ENCODE data around the gene GDF11.
A peak's percentile ranks its signal among the peaks of the same experiment; 100 is the strongest.

Gene GDF11

DNA sequence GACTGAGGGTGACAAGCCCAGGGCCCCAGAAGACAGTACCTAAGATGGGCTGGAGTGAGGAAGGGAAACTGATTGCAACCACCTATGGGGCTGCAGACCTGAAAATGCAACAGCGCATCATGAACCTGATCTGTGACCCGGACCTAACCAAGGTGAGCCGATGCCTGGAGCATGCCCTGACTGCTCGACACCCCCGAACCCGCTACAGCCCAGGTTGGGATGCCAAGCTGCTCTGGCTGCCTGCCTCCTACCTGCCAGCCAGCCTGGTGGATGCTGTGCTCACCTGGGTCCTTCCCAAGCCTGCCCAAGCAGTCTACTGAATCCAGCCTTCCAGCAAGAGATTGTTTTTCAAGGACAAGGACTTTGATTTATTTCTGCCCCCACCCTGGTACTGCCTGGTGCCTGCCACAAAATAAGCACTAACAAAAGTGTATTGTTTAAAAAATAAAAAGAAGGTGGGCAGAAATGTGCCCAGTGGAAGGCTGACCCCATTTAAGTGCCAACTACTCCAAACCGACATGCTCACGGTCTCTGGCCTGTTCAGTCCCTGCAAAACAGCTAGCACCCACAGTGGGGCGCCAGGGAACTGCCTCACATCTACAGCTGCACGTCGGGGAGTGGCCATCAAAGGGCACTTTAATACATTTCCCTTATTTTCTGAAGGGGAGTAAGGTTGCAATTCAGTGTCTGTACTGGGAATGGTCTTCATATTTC, 18.5 kb upstream of the GDF11 start:
- Histone ChIP-seq H3K4me1 (ENCODE audit: control insufficient read depth, insufficient read depth, low read length) (peaks cover 12% of the 10 kb centered on the region), H3K4me3 (ENCODE audit: insufficient read depth, low read depth, low read length) (no peak overlapping the region), H3K27ac (ENCODE audit: insufficient read depth, low read depth, low read length, poor library complexity, severe bottlenecking) (no peak overlapping the region), H3K9me3 (ENCODE audit: control insufficient read depth, low read length) (no peaks in the 10 kb centered on the region), H3K36me3 (ENCODE audit: control insufficient read depth, insufficient read depth, low read length) (peaks cover 11% of the 10 kb centered on the region), H3K27me3 (ENCODE audit: control insufficient read depth, insufficient read depth, low read length, poor library complexity, severe bottlenecking) (no peaks in the 10 kb centered on the region)
- WGBS, 2 experiments = 66 to 72% methylated on average over 11 of the region's 11 CpGs

DNA sequence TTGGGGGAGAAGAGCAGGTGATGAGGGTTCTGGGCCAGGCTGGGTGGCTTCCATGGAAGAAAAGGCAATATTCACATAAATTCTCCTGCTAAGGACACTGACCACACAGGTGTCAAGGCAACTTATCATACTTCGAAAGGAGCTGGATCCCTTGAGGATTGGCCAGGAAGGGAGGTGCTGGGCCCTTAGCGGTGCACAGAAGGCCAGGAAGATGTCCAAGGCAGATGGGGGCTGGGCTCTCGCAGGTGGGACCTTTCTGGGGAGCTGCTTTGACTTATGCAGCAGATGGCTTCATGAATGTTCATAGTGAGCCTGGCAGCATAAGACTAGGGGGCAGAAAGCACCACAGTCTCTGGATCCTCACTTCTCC, 18.0 kb upstream of the GDF11 start:
- H3K4me3 ChIP-seq (ENCODE audit: insufficient read depth, low read depth, low read length) = no peak overlapping the region
- 84 to 89% methylated on average over 3 of the region's 3 CpGs for WGBS, 2 experiments

GRCh38 chr12:55725556-55725955, 17.4 kb upstream of the GDF11 start:
- Histone ChIP-seq H3K4me3 (ENCODE audit: insufficient read depth, low read depth, low read length) (no peak overlapping the region), H3K27me3 (ENCODE audit: control insufficient read depth, insufficient read depth, low read length, poor library complexity, severe bottlenecking) (no peaks in the 10 kb centered on the region), H3K36me3 (ENCODE audit: control insufficient read depth, insufficient read depth, low read length) (peaks cover 11% of the 10 kb centered on the region), H3K9me3 (ENCODE audit: control insufficient read depth, low read length) (no peaks in the 10 kb centered on the region), H3K27ac (ENCODE audit: insufficient read depth, low read depth, low read length, poor library complexity, severe bottlenecking) (no peak overlapping the region), H3K4me1 (ENCODE audit: control insufficient read depth, insufficient read depth, low read length) (peaks cover 14% of the 10 kb centered on the region)
- WGBS, 2 experiments = 74 to 92% methylated on average over 1 to 3 of the region's 3 CpGs

More for the DNA sequence above, 18.0 kb upstream of the GDF11 start:
- no peaks in the 10 kb centered on the region for H3K9me3 ChIP-seq (ENCODE audit: control insufficient read depth, low read length)
- no peak overlapping the region for H3K27ac ChIP-seq (ENCODE audit: insufficient read depth, low read depth, low read length, poor library complexity, severe bottlenecking)
- peaks cover 8% of the 10 kb centered on the region for H3K4me1 ChIP-seq (ENCODE audit: control insufficient read depth, insufficient read depth, low read length)
- no peaks in the 10 kb centered on the region for H3K27me3 ChIP-seq (ENCODE audit: control insufficient read depth, insufficient read depth, low read length, poor library complexity, severe bottlenecking)
- H3K36me3 ChIP-seq (ENCODE audit: control insufficient read depth, insufficient read depth, low read length) = peaks cover 11% of the 10 kb centered on the region

GRCh38 chr12:55726971-55727370, 16.0 kb upstream of the GDF11 start:
- Histone ChIP-seq H3K4me1 (ENCODE audit: control insufficient read depth, insufficient read depth, low read length) (peaks cover 14% of the 10 kb centered on the region), H3K9me3 (ENCODE audit: control insufficient read depth, low read length) (no peaks in the 10 kb centered on the region), H3K27me3 (ENCODE audit: control insufficient read depth, insufficient read depth, low read length, poor library complexity, severe bottlenecking) (no peaks in the 10 kb centered on the region), H3K36me3 (ENCODE audit: control insufficient read depth, insufficient read depth, low read length) (peaks cover 11% of the 10 kb centered on the region), H3K4me3 (ENCODE audit: insufficient read depth, low read depth, low read length) (peak overlapping the region; percentile 64), H3K27ac (ENCODE audit: insufficient read depth, low read depth, low read length, poor library complexity, severe bottlenecking) (no peak overlapping the region)
- whole genome bisulfite sequencing, 2 experiments = 71 to 72% methylated on average over 10 of the region's 10 CpGs

GRCh38 chr12:55727643-55728185, 15.2 kb upstream of the GDF11 start:
- Histone ChIP-seq H3K4me3 (ENCODE audit: insufficient read depth, low read depth, low read length) (peak overlapping the region; percentile 64), H3K27ac (ENCODE audit: insufficient read depth, low read depth, low read length, poor library complexity, severe bottlenecking) (no peak overlapping the region), H3K9me3 (ENCODE audit: control insufficient read depth, low read length) (no peaks in the 10 kb centered on the region), H3K4me1 (ENCODE audit: control insufficient read depth, insufficient read depth, low read length) (peaks cover 14% of the 10 kb centered on the region), H3K36me3 (ENCODE audit: control insufficient read depth, insufficient read depth, low read length) (peaks cover 11% of the 10 kb centered on the region), H3K27me3 (ENCODE audit: control insufficient read depth, insufficient read depth, low read length, poor library complexity, severe bottlenecking) (no peaks in the 10 kb centered on the region)
- 13 to 14% methylated on average over 9 of the region's 9 CpGs for WGBS, 2 experiments

DNA sequence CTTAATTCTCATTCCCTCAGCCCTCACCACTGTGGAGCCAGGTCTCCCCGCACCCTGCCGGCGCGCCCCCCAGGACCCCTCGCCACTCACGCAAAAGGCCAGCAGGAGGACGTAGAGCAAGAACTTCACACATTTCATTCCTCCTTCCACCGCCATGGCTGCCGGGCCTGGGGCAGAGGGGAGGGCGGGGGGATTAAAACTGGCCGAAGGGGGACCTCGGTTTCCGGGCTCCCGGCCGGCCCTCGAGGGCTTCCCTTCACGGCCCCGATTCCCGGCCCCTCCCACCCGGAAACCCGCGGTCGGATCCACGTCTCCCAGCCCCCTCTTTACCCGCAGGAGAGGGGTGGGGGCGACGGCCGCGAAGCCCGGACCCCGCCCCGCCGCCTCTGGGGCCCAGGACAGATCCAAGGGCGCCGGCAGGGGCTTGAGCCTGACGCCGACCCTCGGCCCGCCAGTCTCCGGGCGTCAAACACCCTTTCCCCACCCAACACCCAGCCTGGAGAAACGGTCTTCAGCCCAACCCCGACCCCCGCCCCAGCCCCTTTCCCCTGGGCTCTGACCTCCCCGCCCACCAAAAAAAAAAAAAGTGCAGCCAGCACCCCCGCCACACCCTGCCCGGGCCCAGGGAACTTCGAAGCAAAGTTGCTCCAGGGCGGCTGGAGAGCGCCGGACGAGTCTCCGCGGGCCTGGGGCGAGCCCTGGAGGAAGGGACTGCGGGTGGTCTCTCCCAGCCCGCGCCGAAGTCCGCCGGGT, 14.6 kb upstream of the GDF11 start:
- peak overlapping the region; percentile 64 for H3K4me3 ChIP-seq (ENCODE audit: insufficient read depth, low read depth, low read length)
- peak overlapping the region; percentile 86 for H3K27ac ChIP-seq (ENCODE audit: insufficient read depth, low read depth, low read length, poor library complexity, severe bottlenecking)
- H3K9me3 ChIP-seq (ENCODE audit: control insufficient read depth, low read length) = no peaks in the 10 kb centered on the region
- peaks cover 11% of the 10 kb centered on the region for H3K36me3 ChIP-seq (ENCODE audit: control insufficient read depth, insufficient read depth, low read length)
- WGBS, 2 experiments = 0% methylated on average over 61 of the region's 61 CpGs
- peaks cover 14% of the 10 kb centered on the region for H3K4me1 ChIP-seq (ENCODE audit: control insufficient read depth, insufficient read depth, low read length)
- no peaks in the 10 kb centered on the region for H3K27me3 ChIP-seq (ENCODE audit: control insufficient read depth, insufficient read depth, low read length, poor library complexity, severe bottlenecking)

DNA sequence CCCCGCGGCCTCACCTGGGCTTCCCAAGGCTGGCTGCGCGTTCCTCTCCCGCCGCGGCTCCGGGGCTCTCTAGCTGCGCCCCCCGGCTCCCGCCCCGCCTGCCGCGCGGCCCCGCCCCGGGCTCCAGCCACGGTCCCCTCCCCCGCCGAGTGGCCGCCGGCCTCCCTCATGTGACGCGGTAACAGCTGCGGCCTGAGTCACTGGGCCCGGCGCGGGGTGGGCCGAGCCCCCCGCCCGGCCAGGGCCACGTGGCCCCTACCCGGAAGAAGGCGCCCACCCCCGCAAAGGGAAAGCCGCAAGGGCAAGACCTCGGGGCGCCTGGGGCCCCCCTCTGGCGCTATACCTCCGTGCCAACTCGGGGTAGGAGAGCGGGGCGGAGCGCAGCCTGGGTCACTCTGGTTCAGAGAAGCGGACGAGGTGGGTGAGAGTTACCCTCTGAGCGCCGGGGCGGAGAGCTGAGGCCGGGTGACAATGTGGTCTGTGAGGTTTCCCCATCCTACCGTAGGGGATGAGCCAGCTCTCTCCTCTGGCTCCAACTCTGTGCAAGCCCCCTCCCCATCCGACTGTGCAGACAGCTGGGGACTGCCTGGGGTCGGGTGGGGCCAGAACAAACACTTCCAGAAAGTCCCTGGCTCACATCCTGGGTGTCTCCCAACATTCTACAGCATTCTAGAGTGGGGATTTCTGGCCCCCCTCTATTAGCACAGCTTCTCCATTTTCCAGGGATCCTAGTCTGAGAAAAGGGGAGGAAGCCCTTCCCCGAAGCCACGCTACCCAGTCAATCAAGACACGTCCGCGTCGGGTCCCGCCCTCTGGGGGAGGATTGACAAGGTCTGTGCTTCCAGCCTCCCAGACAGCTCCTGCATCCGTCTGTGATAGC, 13.7 kb upstream of the GDF11 start, which contains the start of gene CD63:
CD63 (minus strand) TSS at position 71 of the 880 bp plus-strand sequence. CDS start 668 bp downstream, outside the sequence.
- Histone ChIP-seq H3K4me3 (ENCODE audit: insufficient read depth, low read depth, low read length) (peak within 1 kb of the TSS; percentile 64), H3K9me3 (ENCODE audit: control insufficient read depth, low read length) (no peaks in the 10 kb centered on the region), H3K4me1 (ENCODE audit: control insufficient read depth, insufficient read depth, low read length) (peaks cover 14% of the 10 kb centered on the region), H3K36me3 (ENCODE audit: control insufficient read depth, insufficient read depth, low read length) (peaks cover 11% of the 10 kb centered on the region), H3K27me3 (ENCODE audit: control insufficient read depth, insufficient read depth, low read length, poor library complexity, severe bottlenecking) (no peaks in the 10 kb centered on the region), H3K27ac (ENCODE audit: insufficient read depth, low read depth, low read length, poor library complexity, severe bottlenecking) (peak within 1 kb of the TSS; percentile 86)
- WGBS, 2 experiments = 0 to 1% methylated on average over 61 of the region's 61 CpGs

DNA sequence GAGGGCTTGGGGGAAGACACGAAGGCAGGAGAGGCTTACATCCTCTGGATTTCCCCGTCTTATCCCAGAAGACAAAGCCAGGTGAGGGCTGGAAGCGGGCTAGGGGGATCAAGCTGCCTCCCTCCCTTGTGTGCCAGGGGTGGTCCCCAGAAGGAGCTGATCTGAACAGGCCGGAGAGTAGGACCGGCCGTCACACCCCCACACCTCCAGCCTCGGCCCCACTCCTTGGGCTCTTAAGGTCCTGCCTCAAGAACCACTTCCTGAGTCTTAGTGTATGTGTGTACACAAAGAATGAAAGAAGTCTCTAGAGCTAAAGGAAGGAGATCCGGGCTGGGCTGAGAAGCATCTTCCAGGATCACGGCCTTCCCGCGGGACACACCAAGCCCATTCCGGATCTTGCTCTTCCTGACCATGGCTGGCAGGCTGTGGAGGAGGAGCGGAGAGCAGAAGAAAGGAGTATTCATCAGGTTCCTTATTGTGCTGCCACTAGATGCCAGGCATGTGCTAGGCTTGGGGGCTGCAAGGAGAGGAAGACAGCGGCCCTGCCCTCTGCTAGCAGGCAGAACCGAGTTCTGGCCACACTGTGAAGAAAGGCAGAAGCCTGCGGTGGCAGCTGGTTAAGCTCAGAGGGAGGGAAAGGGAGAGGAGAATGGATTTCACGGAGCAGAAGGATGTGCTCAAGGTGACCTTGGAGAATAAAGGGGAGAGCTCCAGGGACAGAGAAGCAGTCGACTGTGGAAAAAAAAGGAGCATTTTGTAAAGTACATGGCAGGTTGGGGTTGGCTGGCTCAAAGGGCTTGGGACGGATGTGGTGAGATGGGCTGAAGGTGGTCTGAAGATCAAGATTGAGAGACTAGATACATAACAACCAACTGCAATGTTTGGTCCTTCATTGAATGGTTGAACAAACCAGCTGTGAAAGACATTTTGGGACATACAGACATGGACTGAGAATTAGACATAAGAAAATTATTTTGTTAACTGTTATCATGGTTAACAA, 12.8 kb upstream of the GDF11 start:
- Histone ChIP-seq H3K4me1 (ENCODE audit: control insufficient read depth, insufficient read depth, low read length) (peaks cover 14% of the 10 kb centered on the region), H3K36me3 (ENCODE audit: control insufficient read depth, insufficient read depth, low read length) (peaks cover 6% of the 10 kb centered on the region), H3K27me3 (ENCODE audit: control insufficient read depth, insufficient read depth, low read length, poor library complexity, severe bottlenecking) (no peaks in the 10 kb centered on the region), H3K4me3 (ENCODE audit: insufficient read depth, low read depth, low read length) (peak overlapping the region; percentile 64), H3K27ac (ENCODE audit: insufficient read depth, low read depth, low read length, poor library complexity, severe bottlenecking) (peak overlapping the region; percentile 86), H3K9me3 (ENCODE audit: control insufficient read depth, low read length) (no peaks in the 10 kb centered on the region)
- 9 to 10% methylated on average over 19 of the region's 19 CpGs for WGBS, 2 experiments

DNA sequence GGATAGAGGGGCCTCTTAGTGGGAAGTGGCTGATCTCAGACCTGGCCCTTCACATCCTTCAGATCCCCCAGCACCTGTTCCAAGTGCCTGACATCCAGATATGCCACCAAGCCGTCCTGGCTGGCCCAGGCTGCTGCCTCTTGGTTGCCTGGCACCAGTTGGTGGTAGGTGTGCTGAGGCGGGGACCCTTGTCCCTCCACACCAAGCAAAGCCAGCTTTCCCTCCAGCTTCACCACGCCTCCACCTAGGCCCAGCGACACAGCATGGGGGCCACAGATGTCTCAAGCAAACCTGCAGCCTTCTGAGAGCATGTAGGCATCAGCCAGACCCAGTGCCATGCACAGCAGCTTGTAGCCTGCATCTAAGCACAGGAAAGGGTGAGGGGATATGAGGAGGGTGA, 10.6 kb upstream of the GDF11 start:
- Histone ChIP-seq H3K36me3 (ENCODE audit: control insufficient read depth, insufficient read depth, low read length) (no peaks in the 10 kb centered on the region), H3K27ac (ENCODE audit: insufficient read depth, low read depth, low read length, poor library complexity, severe bottlenecking) (no peak overlapping the region), H3K9me3 (ENCODE audit: control insufficient read depth, low read length) (no peaks in the 10 kb centered on the region), H3K4me3 (ENCODE audit: insufficient read depth, low read depth, low read length) (no peak overlapping the region), H3K4me1 (ENCODE audit: control insufficient read depth, insufficient read depth, low read length) (peaks cover 19% of the 10 kb centered on the region), H3K27me3 (ENCODE audit: control insufficient read depth, insufficient read depth, low read length, poor library complexity, severe bottlenecking) (no peaks in the 10 kb centered on the region)
- WGBS, 2 experiments = 84 to 90% methylated on average over 4 of the region's 4 CpGs
